Stimulated activated CD8-positive, alpha-beta memory T cell treated with anti-CD3 and anti-CD28 coated beads, Interleukin-7, amount 100 ng/mL, for 24 hours (primary cell): ENCODE measurements around the gene SAMD8.
"Not testable (repeated sequence)": the region's sequence is repeated elsewhere in the genome, so short reads cannot be mapped to it uniquely, and the experiment has no call there.

Source experiments
- DNase-seq: peaks from one replicate; pipeline ENCODE4 v3.0.0-alpha.2; 2020; ENCODE audit warnings: low read depth

Gene SAMD8

DNA sequence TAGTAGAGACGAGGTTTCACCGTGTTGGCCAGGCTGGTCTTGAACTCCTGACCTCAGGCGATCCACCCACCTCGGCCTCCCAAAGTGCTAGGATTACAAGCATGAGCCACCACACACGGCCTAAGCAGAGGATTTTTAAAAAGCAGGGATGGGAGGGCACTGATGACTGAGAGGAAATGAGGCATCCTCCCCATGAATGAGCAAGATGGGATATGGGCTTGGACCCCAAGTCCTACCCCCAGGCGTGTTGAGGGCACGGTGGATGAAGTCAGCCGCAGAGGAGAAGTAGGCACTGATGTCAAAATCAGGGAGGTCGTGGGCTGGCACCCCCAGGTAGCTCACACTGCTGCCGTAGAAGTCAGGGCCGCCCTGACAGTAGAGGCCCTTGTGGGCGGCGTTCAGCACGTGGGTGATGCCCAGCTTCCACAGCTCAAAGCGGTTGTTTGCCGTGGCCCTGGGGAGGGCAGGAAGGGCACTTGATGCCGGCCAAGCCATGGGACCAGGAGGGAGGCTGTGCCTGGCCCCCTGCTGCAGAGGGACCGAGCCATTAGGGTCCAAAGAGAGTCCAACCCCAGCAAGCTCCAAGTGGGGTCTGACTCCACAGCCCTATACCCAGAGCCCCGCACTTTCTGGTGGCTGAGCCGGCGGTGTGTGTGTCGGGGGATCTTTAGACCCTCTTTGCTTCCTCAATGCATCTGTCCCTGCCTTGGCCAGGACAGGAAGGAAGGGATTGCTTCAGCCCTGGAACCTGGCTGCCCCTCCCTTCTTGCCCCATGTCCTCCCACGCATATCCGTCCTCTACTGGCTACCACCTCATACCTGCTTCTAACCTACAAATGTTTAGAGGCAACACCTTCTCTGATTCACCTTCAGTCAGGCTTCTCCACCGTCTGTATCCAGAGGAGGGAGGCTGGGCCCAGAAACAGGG, 3.4 kb upstream of the SAMD8 start:
- DNase-seq: no peak

DNA sequence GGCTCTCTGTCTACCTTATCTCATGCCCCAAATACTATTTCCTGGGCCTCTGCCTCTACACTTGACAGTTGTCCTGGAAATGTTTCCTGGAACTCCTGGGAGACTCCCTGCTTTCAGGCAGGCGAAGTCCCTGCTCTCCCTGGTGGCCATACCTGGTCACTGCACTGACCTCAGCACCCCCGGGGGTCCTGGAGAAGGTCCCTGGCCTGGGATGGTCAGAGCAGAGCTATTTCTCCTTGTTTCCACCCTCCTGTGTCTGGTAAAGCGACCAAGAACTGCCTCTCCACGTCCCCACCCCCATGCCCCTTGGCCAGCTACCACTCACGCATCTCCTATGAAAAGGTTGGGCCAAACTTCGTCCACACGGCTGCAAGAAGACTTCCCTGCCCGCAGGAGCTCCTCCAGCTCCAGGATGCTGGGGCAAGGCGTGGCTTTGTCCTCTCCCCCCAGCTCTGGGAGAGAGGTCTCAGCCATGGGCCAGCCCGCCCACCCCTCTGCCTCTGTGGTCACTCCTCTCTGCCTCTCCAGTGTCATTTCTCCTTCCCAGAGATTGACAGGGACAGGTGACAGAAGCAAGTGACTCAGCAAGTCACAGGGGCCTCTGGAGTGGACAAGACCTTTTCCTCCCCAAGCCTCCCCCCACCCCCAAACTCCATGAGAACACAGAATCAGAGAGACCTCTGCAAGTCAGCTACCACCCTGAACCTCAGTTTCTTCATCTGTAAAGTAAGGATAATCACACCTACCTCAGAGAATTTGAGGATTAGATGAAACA, 2.6 kb upstream of the SAMD8 start:
- DNase-seq: no peak

- DNase-seq: no peak
Observed at GRCh38 chr10:75109459-75109778, 2.0 kb upstream of the SAMD8 start.

GRCh38 chr10:75110006-75110632, 1.3 kb upstream of the SAMD8 start:
- no peak for DNase-seq

DNA sequence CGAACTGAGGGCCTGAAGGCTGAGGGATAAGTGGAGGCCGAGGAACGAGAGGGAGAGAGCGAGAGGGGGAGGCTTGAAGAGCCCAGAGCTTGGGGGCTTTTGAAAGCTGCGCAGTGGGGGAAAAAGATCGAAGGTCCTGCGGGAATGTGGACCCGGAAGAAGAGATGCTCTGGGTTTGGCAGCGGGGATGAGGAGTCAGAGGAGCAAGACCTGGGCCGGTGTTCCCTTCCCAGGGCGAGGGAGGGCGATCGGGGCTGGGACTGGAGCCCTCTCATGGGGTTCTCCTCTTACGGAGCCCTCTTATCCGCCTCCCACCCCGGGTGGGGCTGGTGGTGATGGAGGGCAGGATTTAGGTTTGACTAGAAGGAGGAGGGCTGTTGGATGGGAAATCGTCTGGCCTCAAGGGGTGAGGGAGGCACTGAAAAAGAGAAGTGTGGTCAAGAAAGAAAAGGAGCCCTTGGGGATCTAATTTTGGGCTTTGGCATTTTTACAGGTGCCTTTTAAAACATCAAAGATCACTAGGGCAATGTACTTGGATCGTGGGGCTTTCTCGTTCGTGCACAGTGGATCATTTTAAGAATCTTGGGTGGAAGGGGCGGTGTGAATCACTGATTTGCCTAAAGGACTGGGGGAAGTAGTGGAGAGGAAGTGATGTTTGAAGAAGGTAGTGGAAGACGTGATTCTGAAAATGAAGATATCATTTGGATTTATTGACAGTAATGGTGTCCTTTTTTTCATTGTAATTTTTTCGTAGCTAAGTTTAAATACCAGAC, 637 bp downstream of the SAMD8 start:
- no peak for DNase-seq

- no peak for DNase-seq
Observed at GRCh38 chr10:75115137-75115536, 3.7 kb downstream of the SAMD8 start.

- DNase-seq: not testable (repeated sequence)
Observed at GRCh38 chr10:75116941-75117775, 5.7 kb downstream of the SAMD8 start.

- DNase-seq: no peak
Observed at GRCh38 chr10:75117995-75118394, 6.5 kb downstream of the SAMD8 start.

DNA sequence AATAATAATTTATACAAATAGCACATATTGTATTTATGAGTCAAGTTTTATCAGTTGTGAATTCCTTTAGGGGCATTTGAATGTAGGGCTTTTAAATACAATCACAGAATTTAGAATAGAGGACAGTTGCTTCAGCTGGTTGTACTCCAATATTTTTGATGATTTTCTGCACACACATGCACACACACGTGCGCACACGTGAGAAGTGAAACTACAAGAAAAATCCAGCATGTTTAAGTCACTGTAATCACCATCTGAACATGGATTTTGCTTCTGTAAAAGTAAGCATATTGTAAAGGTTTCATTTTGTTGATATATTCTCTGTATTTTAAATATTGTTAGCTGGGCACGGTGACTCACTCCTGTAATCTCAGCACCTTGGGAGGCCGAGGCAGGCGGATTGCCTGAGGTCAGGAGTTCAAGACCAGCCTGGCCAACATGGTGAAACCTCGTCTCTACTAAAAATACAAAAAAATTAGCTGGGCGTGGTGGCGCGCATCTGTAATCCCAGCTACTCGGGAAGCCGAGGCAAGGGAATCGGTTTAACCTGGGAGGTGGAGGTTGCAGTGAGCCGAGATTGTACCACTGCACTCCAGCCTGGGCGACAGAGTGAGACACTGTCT, 8.1 kb downstream of the SAMD8 start:
- not testable (repeated sequence) for DNase-seq

DNA sequence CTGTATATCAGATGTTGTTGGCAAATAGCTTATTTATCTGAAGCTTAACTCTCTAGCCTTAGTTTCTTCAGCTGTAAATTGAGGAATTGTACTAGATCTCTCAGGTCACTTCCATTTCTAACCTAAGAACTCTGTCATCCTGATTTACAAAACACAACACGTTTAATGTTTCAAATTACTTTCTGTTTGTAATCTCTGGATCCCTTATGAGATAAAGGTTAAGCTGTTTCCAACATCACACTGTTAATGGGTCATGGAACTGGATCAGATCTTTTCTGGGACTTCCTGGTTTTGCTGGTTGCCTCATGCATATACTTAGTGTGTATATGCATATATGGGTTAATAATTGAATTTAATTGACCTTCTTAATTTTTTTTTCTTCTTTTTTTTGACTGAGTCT, 9.9 kb downstream of the SAMD8 start:
- DNase-seq: no peak

DNA sequence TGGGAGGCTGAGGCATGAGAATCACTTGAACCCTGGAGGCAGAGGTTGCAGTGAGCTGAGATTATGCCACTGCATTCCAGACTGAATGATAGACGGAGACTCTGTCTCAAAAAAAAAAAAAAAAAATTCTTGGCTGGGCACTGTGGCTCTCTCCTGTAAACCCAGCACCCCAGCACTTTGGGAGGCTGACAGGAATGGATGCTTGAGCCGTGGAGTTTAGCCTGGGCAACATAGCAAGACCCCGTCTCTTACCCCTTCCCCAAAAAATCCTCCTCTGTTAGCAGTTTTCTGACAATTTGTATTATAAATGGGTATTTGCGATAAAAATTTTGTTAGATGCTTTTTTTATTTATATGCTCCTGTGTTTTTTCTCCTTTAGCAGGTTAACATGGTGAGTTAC, 11.0 kb downstream of the SAMD8 start:
- DNase-seq: no peak

GRCh38 chr10:75123088-75123682, 11.7 kb downstream of the SAMD8 start:
- DNase-seq: no peak

GRCh38 chr10:75126277-75126676, 14.8 kb downstream of the SAMD8 start:
- DNase-seq: no peak

DNA sequence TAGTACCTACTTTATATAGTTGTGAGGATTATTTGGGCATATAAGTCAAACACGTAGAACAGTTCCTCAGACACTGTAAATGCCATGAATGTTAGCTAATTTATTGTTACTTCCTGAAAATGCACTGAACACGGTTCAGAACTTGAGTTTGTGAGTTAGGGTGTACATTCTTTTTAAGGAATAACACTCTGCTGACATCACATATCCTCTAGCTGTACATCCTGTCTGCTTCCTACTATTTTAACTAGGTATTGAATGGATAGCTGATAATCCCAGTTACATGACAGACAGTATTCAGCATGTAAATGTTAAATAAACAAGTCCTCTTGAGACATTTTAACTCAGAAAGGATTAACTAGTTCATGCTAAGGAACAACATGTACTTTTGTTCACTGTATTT, 16.0 kb downstream of the SAMD8 start:
- DNase-seq: no peak

DNA sequence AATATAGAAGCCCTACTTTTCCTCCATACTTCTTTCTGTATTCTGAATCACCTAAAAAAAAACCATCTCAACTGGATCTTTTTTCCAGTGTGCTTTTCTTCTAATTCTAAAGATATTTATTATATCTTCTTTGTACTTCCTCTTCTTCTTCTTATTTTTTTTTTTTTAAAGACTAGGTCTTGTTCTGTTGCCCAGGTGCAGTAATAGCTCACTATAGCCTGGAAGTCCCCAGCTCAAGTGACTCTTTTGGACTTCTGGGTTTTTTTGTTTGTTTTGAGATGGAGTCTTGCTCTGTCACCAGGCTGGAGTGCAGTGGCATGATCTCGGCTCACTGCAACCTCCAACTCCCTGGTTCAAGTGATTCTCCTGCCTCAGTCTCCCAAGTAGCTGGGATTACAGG, 17.5 kb downstream of the SAMD8 start:
- DNase-seq: not testable (repeated sequence)

- DNase-seq: no peak
Observed at GRCh38 chr10:75129537-75129936, 18.1 kb downstream of the SAMD8 start.

DNA sequence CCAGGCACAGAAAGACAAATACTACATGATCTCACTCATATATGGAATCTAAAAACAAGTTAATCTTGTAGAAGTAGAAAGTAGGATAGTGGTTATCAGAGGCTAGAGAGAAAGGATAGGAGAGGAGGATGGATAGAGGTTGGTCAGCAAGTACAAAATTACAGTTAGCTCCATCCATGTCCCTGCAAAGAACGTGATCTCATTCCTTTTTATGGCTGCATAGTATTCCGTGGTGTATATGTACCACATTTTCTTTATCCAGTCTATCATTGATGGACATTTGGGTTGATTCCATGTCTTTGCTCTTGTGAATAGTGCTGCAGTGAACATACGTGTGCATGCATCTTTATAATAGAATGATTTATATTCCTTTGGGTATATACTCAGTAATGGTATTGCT, 22.2 kb downstream of the SAMD8 start:
- DNase-seq: not testable (repeated sequence)

DNA sequence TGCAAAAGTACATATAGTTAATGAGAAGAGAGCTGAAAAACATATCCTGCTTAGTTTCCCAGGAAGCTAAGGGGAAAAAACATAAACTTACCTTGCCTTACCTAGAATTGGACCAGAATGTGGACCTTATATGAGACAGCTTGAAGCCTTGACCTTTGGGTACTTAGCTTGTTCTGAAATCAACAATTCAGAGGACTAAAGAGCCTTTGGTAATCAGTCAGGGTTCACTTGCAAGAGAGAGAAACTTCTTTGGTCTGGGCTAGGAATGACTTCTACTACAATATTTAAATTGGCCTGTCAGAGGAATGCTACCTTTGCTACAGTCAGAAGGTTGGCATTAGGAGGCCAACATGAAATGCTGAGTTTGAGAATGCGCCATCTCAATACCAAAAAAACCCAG, 24.9 kb downstream of the SAMD8 start:
- DNase-seq: no peak

- DNase-seq: no peak
Observed at GRCh38 chr10:75137533-75138438, 26.3 kb downstream of the SAMD8 start.
